HG03432 (cell line): Measurements from ENCODE around the gene DUSP19.

ENCODE experiments used
- ATAC-seq: cut with Tn5 transposase; IDR thresholded peaks from one replicate; pipeline ENCODE4 v1.9.1; 2021; ENCODE audit warnings: mild to moderate bottlenecking, moderate library complexity; ENCODE audit not compliant: unreplicated experiment

DUSP19 gene

DNA sequence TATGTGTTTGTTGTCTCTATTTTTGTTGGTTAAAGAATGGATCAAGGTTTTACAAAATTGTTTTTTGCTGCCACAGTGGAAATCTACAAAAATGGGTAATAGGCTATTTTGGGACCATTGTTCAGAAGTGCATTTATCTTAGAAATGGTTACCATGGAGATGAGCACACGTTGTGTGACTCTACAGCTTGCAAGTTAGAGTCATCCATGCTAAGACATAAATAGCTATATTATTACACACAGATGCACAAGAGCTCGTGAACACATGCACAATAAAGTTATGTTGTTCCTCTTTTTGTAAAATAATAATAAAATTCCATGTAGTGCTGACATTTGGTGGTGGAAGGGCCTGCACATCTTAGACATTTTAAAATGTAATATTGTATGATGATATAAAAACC, 15.5 kb upstream of the DUSP19 start:
- ATAC-seq = peak; percentile 79

DNA sequence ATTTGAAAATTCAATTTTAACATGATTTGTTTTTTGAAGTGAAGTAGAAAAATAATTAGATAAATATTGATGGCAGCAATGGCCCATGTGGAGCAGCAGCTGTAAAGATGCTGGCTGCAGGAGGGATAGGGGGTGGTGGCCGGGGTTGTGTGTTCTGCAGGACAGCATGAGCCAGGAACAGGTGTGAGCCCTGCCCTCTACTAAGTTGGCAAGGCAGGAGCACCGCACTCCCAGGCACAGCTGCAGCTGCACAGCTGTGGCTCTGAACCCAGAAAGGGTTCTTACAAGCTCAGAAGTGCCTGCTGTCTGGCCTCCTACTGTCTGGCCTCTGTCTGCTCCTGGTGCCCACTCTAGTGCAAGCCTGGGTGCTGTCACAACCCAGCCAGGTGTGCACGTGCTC, 10.0 kb upstream of the DUSP19 start:
- no peak for ATAC-seq

GRCh38 chr2:183069174-183069573, 9.4 kb upstream of the DUSP19 start:
- no peak for ATAC-seq

GRCh38 chr2:183070942-183071844, 7.4 kb upstream of the DUSP19 start:
- no peak for ATAC-seq

DNA sequence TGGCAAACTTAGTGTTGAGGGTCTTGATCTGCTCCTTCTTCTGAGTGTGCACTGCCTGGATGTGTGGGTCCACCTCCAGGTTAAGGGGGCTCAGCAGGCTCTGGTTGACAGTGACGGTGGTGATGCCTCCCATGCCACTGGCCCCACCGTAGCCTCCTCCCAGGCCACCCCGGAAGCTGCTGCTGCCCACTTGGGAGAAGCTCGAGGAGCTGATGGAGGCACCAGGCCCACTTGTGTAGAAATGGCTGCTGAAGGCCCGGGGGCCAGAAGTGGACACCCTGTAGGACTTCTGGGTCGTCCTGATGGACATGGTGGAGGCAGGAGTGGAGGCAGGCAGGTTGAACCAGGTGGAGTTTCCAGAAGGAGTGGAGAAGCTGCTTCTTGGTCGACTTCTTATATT, 6.4 kb upstream of the DUSP19 start:
- no peak for ATAC-seq

DNA sequence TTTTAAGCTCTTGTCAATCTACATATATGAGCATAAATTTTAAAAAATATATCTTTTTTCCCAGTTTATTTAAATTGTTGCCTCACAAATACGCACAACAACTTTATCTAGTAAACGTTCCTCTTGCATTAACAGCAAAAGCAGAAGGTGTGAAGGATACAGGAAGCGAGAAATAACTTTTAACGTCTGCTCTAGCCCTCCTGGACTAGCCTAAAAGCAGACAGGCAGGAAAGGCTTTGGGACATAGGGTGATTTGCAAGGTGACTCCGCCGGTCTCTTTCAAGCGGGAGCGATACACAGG, 434 bp upstream of the DUSP19 start:
- ATAC-seq = no peak

DNA sequence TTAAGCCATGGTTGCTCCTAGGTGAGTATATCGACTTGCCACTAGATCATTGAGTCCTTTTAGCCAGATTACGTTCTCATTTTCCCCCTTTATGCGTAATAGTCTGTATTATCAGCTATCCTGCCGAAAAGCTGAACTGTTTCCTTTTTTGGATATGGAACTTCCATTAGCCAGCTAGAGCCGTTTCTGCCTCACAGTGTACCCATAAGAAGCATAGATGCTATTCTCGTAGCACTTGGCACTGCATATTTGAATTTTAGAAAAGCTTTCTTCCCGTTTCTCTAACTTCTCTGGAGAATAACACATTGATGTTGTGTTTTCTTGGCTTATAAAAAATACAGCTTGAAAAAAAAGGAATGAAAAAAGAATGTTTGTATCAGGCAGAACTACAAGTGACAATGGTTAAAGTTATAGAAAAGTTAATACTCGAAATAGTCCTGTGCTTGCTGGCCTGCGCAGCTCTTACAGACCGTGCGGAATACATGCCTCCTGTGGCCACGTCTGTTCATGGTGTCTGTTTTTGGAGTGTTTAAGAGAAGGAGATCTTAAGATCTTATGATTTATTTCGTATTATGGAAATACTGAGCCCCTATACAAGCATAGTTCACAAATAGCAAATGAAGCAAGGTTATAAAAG, 710 bp downstream of the DUSP19 start:
- peak; percentile 27 for ATAC-seq

DNA sequence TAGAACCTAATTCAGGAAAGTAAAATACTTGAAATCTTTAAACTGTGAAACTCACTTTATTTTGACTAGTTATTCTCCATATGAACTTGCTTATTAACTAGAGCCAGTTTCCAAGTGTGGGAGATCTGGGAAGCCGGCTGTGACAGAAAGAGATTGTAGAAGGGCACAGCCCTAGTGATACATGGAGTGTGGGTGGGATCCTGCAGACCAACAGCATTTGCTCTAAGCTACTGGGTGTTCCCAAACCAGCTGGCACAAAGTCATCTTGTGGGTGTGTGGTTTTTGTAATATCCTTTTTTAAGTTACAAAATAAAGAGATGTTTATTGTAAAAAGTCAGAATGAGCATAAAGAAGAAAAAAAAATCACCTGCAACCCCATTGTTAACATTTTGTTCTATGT, 3.4 kb downstream of the DUSP19 start:
- ATAC-seq = no peak

DNA sequence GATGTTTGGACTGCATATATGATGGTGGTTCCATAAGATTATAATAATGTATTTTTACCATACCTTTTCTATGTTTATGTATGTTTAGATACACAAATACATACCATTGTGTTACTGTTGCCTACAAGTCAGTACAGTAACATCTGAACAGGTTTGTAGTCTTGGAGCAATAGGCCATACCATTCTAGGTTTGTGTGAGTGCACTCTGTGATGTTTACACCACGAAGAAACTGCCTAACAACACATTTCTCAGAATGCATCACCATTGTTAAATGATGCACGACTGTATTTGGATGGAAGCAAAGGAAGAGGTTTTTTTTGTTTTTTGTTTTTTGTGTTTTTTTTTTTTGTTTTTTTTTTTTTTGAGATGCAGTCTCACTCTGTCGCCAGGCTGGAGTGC, 9.5 kb downstream of the DUSP19 start:
- no peak for ATAC-seq

DNA sequence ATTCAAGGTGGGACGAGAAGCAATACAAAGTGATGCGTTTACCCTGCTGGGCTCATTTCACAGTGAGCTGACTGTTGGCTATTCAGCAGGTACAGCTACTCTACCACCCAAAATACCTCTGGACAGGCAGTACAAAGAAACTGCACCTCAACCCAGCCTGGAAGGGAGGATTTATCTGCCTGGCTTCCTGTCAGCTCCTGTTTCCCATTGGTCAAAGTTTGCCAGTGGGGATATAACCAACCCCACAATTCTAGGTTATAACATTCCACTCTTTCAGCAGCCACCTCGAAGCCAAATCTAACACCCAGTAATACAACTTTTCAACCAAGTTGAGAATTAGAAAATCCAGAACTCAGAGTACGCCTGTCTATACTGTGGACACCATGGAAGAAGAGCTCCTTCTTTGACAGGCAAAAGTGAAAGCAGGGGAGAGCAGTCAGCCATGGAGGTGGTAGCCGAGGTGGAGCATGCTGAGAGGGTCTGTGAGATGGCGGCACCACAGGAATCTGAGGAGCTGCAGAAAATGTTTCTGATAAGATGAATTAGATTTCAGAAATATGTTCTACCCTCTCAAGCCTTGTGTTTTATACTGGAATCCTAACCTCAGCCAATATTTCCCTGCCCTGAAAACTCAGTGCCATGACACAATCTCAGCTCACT, 10.8 kb downstream of the DUSP19 start:
- peak; percentile 56 for ATAC-seq

GRCh38 chr2:183091318-183091953, 12.9 kb downstream of the DUSP19 start:
- no peak for ATAC-seq

GRCh38 chr2:183091954-183092345, 13.4 kb downstream of the DUSP19 start:
- ATAC-seq = no peak

- ATAC-seq = peak; percentile 85
These were observed 15.5 kb downstream of the DUSP19 start for GRCh38 chr2:183093857-183094657.

- ATAC-seq = no peak
These were observed 27.0 kb downstream of the DUSP19 start for GRCh38 chr2:183105402-183106134.

- no peak for ATAC-seq
These were observed 34.0 kb downstream of the DUSP19 start for GRCh38 chr2:183112577-183112976.

DNA sequence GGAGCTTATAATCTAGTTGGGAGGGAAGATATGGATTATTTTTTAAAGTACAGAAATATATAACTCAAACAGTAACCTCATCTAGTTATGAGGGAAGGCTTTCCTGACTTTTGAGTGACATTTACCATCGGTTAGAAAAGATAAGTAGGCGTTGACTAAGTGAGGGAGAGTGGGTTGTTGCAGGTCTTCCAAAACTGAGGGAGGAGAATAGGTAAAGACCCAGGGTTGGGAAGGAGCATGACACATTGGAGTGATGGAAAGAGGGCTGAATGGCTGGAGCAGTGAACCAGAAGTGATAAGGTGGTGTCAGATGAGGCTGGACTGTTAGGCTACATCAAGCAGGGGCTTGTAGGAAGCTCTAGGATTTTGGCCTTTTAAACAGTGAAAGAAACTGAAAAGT, 35.1 kb downstream of the DUSP19 start:
- no peak for ATAC-seq

- no peak for ATAC-seq
These were observed 38.7 kb downstream of the DUSP19 start for GRCh38 chr2:183117226-183117625.

- ATAC-seq = no peak
These were observed 44.8 kb downstream of the DUSP19 start for GRCh38 chr2:183123117-183123958.

- ATAC-seq = peak; percentile 35
These were observed 45.3 kb downstream of the DUSP19 start for GRCh38 chr2:183123959-183124221.
